Nephron (organoid): ENCODE measurements around the gene PTPRD.
A peak's percentile ranks its signal among the peaks of the same experiment; 100 is the strongest.

Source experiments
- H3K27ac Mint-ChIP-seq, 3 experiments: 2 replicates each; pipeline ENCODE4 v1.8.0; 2020; ENCODE audit warnings: mixed read lengths in 3 of 3, mild to moderate bottlenecking in 2 of 3, moderate library complexity in 1 of 3
- H3K27me3 Mint-ChIP-seq: 2 replicates; pipeline ENCODE4 v1.8.0; 2021; ENCODE audit warnings: low read depth, mild to moderate bottlenecking, moderate library complexity, mixed read lengths
- H3K36me3 Mint-ChIP-seq: 2 replicates; pipeline ENCODE4 v1.8.0; 2020; ENCODE audit warnings: low read depth, mixed read lengths
- H3K4me1 Mint-ChIP-seq: 2 replicates; pipeline ENCODE4 v1.8.0; 2020; ENCODE audit warnings: mixed read lengths
- H3K4me3 Mint-ChIP-seq, 3 experiments: 2 replicates each; pipeline ENCODE4 v1.8.0; 2020; ENCODE audit warnings: mild to moderate bottlenecking in 3 of 3, mixed read lengths in 3 of 3, moderate library complexity in 2 of 3
- H3K9me3 Mint-ChIP-seq: 2 replicates; pipeline ENCODE4 v1.8.0; 2020; ENCODE audit warnings: mixed read lengths
- TF ChIP-seq, protein P1 (sequence below), 3 experiments: fragments of 200-600 bp; sonication (generic); IDR thresholded peaks; one replicate each; pipeline ENCODE4 v1.5.0; 2021; ENCODE audit warnings: antibody characterized with exemption in 3 of 3; ENCODE audit not compliant: unreplicated experiment in 3 of 3

The PTPRD gene

GRCh38 chr9:9215050-9215449 is 1397.8 kb downstream of the PTPRD start:
- Mint-ChIP-seq H3K9me3 (peaks cover 2% of the 10 kb centered on the region), H3K27me3 (no peaks in the 10 kb centered on the region), H3K36me3 (no peaks in the 10 kb centered on the region), H3K27ac (no peak overlapping the region), H3K4me1 (peaks cover 37% of the 10 kb centered on the region), H3K4me3 (no peak overlapping the region)
- TF ChIP-seq, protein P1, sequence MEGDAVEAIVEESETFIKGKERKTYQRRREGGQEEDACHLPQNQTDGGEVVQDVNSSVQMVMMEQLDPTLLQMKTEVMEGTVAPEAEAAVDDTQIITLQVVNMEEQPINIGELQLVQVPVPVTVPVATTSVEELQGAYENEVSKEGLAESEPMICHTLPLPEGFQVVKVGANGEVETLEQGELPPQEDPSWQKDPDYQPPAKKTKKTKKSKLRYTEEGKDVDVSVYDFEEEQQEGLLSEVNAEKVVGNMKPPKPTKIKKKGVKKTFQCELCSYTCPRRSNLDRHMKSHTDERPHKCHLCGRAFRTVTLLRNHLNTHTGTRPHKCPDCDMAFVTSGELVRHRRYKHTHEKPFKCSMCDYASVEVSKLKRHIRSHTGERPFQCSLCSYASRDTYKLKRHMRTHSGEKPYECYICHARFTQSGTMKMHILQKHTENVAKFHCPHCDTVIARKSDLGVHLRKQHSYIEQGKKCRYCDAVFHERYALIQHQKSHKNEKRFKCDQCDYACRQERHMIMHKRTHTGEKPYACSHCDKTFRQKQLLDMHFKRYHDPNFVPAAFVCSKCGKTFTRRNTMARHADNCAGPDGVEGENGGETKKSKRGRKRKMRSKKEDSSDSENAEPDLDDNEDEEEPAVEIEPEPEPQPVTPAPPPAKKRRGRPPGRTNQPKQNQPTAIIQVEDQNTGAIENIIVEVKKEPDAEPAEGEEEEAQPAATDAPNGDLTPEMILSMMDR (IDR thresholded peaks at IDR 0.05; ENCODE audit: unreplicated experiment in 3 of 3): no peak

- Mint-ChIP-seq H3K27ac (peak overlapping the region; percentile 28 to 87 (median 79)), H3K4me1 (peaks cover 28% of the 10 kb centered on the region), H3K4me3 (no peak overlapping the region), H3K36me3 (no peaks in the 10 kb centered on the region), H3K27me3 (no peaks in the 10 kb centered on the region), H3K9me3 (peaks cover 2% of the 10 kb centered on the region)
- TF ChIP-seq, protein P1 (IDR thresholded peaks at IDR 0.05; ENCODE audit: unreplicated experiment in 3 of 3): no peak
These were observed 1398.7 kb downstream of the PTPRD start for GRCh38 chr9:9214066-9214465.

GRCh38 chr9:9212963-9213362 is 1399.8 kb downstream of the PTPRD start:
- Mint-ChIP-seq H3K9me3 (peaks cover 2% of the 10 kb centered on the region), H3K36me3 (no peaks in the 10 kb centered on the region), H3K4me3 (no peak overlapping the region), H3K27me3 (no peaks in the 10 kb centered on the region), H3K4me1 (peaks cover 17% of the 10 kb centered on the region), H3K27ac (no peak overlapping the region)
- TF ChIP-seq, protein P1 (IDR thresholded peaks at IDR 0.05; ENCODE audit: unreplicated experiment in 3 of 3): no peak

DNA sequence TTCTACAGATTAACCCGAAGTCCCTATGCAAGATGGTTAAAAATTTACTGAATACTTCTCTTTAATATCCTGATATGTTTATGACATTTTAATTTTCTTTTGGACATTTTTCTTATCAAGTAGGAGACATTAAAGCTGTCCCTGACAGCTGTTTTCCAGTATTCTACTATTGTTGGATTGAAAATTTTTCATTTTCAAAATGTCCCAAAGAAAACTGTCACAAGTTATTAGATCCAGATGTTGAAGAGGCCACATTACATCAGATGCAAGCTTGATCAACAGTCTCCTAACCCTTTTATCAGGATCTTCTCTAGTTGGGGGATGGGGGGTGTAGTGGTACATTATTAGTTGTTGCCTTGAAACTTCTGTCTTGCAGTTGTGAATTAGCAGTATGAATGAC is 1410.5 kb downstream of the PTPRD start:
- TF ChIP-seq, protein P1 (IDR thresholded peaks at IDR 0.05; ENCODE audit: unreplicated experiment in 3 of 3): no peak
- no peaks in the 10 kb centered on the region for H3K27me3 Mint-ChIP-seq
- no peak overlapping the region for H3K4me3 Mint-ChIP-seq
- peak overlapping the region in 1 of 3 experiments; percentile 86 for H3K27ac Mint-ChIP-seq
- H3K9me3 Mint-ChIP-seq: no peaks in the 10 kb centered on the region
- H3K36me3 Mint-ChIP-seq: no peaks in the 10 kb centered on the region
- no peaks in the 10 kb centered on the region for H3K4me1 Mint-ChIP-seq

GRCh38 chr9:9186086-9186485 is 1426.7 kb downstream of the PTPRD start:
- H3K27ac Mint-ChIP-seq: no peak overlapping the region
- TF ChIP-seq, protein P1 (IDR thresholded peaks at IDR 0.05; ENCODE audit: unreplicated experiment in 3 of 3): no peak

GRCh38 chr9:9182431-9182830 is 1430.4 kb downstream of the PTPRD start:
- Mint-ChIP-seq H3K36me3 (no peaks in the 10 kb centered on the region), H3K27ac (no peak overlapping the region), H3K27me3 (no peaks in the 10 kb centered on the region), H3K9me3 (no peaks in the 10 kb centered on the region), H3K4me1 (no peaks in the 10 kb centered on the region), H3K4me3 (no peak overlapping the region)
- TF ChIP-seq, protein P1 (IDR thresholded peaks at IDR 0.05; ENCODE audit: unreplicated experiment in 3 of 3): no peak

More at GRCh38 chr9:9186086-9186485, 1426.7 kb downstream of the PTPRD start:
- H3K4me1 Mint-ChIP-seq: no peaks in the 10 kb centered on the region
- H3K4me3 Mint-ChIP-seq: no peak overlapping the region
- no peaks in the 10 kb centered on the region for H3K36me3 Mint-ChIP-seq
- no peaks in the 10 kb centered on the region for H3K27me3 Mint-ChIP-seq
- no peaks in the 10 kb centered on the region for H3K9me3 Mint-ChIP-seq
